K562 (cell line): Measurements from ENCODE around the gene MEF2D. TPM values are rescaled to one million over a fixed set of nuclear protein-coding genes. Genes with fewer than 3 reads are reported as not detected.
A peak's percentile ranks its signal among the peaks of the same experiment; 100 is the strongest.

Source experiments
- ATAC-seq: fragments of 200-7000 bp; cut with Tn5 transposase; 3 replicates; pipeline ENCODE4 v1.9.1; 2020; ENCODE audit warnings: moderate library complexity
- BruUV-seq: library from RNA; stranded (reverse); fragments of 400-500 nt; replicated peaks from 2 replicates; lab custom pipeline; 2021; lab: Mats Ljungman, UMichigan
- CTCF ChIA-PET: fragments of 300-600 bp; formaldehyde crosslinking; extraction: SDS; loops from one replicate; lab custom pipeline; 2021; ENCODE audit warnings: low intra/inter-chr PET ratio; lab: Yijun Ruan, JAX
- POLR2A ChIA-PET: fragments of 300-600, 350-650 bp; sonication (Branson Sonifier 250); formaldehyde crosslinking; extraction: SDS; loops from one replicate; lab custom pipeline; 2021; ENCODE audit warnings: antibody characterized with exemption, inconsistent platforms; lab: Yijun Ruan, JAX
- DNase-seq, 4 experiments: peaks; one replicate each; pipeline versions ENCODE4 v3.0.0 to v3.0.0-alpha.2; 2011 to 2018; ENCODE audit warnings: low spot score in 3 of 4, mixed read lengths in 3 of 4; ENCODE audit errors: extremely low read depth in 1 of 4
- FAIRE-seq: peaks from 2 replicates; lab custom pipeline; 2011; peaks lifted over from hg19 to GRCh38; lab: Jason Lieb, UNC
- H2AFZ ChIP-seq: 2 replicates; pipeline ENCODE4 v1.6.0; 2011; ENCODE audit warnings: low read depth, low read length, control low read depth, inconsistent platforms
- H3K27ac ChIP-seq: fragments of 200-600 bp; 3 replicates; pipeline ENCODE4 v1.8.0; 2011; ENCODE audit warnings: low read depth, mild to moderate bottlenecking, control low read depth, inconsistent platforms, low read length, moderate library complexity, mixed read lengths; ENCODE audit errors: extremely low read depth
- H3K27me3 ChIP-seq, 2 experiments: fragments of 300-600 bp in 1 of 2; 2 replicates in 1 of 2; 3 replicates in 1 of 2; pipeline versions ENCODE4 v1.6.0 to v1.8.0; 2011; ENCODE audit warnings: inconsistent platforms in 2 of 2, low read length in 2 of 2, mild to moderate bottlenecking in 1 of 2, mixed read lengths in 1 of 2, moderate library complexity in 1 of 2; ENCODE audit not compliant: control insufficient read depth in 2 of 2, insufficient read depth in 2 of 2
- H3K36me3 ChIP-seq: fragments of 300-600 bp; 3 replicates; pipeline ENCODE4 v1.8.0; 2011; ENCODE audit warnings: mild to moderate bottlenecking, low read length, inconsistent platforms; ENCODE audit not compliant: control insufficient read depth, insufficient read depth
- H3K4me1 ChIP-seq, 2 experiments: fragments of 200-600 bp in 1 of 2; replicated peaks in 1 of 2; 2 replicates in 1 of 2; 3 replicates in 1 of 2; pipeline versions ENCODE4 v1.5.1 to v1.8.0; 2011; ENCODE audit warnings: inconsistent platforms in 2 of 2, low read length in 2 of 2, mild to moderate bottlenecking in 1 of 2, mixed read lengths in 1 of 2, moderate library complexity in 1 of 2; ENCODE audit not compliant: control insufficient read depth in 2 of 2, insufficient read depth in 2 of 2
- H3K4me2 ChIP-seq: 2 replicates; pipeline ENCODE4 v1.6.1; 2011; ENCODE audit warnings: low read length, control low read depth, inconsistent platforms, mixed read lengths; ENCODE audit not compliant: insufficient read depth
- H3K4me3 ChIP-seq: fragments of 200-600 bp; sonication (generic), shearing (Covaris generic); 2 replicates; pipeline ENCODE4 v1.5.1; 2016; ENCODE audit warnings: control low read depth, inconsistent platforms
- H3K79me2 ChIP-seq: fragments of 200-600 bp; 3 replicates; pipeline ENCODE4 v1.8.0; 2011; ENCODE audit warnings: low read length, inconsistent platforms; ENCODE audit not compliant: control insufficient read depth, insufficient read depth
- H3K9ac ChIP-seq, 2 experiments: 2 replicates each; pipeline versions ENCODE4 v1.6.0 to v1.6.1; 2011; ENCODE audit warnings: low read depth in 2 of 2, low read length in 2 of 2, control low read depth in 1 of 2, inconsistent platforms in 1 of 2, mild to moderate bottlenecking in 1 of 2, mixed read lengths in 1 of 2; ENCODE audit not compliant: insufficient read depth in 1 of 2
- H3K9me1 ChIP-seq: one replicate; pipeline ENCODE4 v1.6.0; 2011; ENCODE audit warnings: inconsistent platforms, mild to moderate bottlenecking, low read length, moderate library complexity; ENCODE audit not compliant: control insufficient read depth, insufficient read depth
- H3K9me3 ChIP-seq: replicated peaks from 2 replicates; pipeline ENCODE4 v1.5.1; 2011; ENCODE audit warnings: low read depth, low read length, inconsistent platforms; ENCODE audit not compliant: control insufficient read depth, insufficient read depth
- H4K20me1 ChIP-seq: replicated peaks from 2 replicates; pipeline ENCODE4 v1.6.1; 2011; ENCODE audit warnings: low read length, inconsistent platforms, mixed read lengths; ENCODE audit not compliant: control insufficient read depth, insufficient read depth
- CTBP1 ChIP-seq: fragments of 450-650 bp; IDR thresholded peaks from 2 replicates; pipeline ENCODE4 v1.6.1; 2016; ENCODE audit warnings: borderline replicate concordance
- CTCF ChIP-seq, 3 experiments: IDR thresholded peaks in 2 of 3; conservative IDR thresholded peaks in 1 of 3; 2 replicates each; pipeline ENCODE4 v1.5.1; 2011 to 2012; ENCODE audit warnings: low read length in 3 of 3, mild to moderate bottlenecking in 3 of 3, control low read depth in 2 of 3, improper control_type of control experiment in 1 of 3, inconsistent platforms in 1 of 3, low read depth in 1 of 3, mixed read lengths in 1 of 3, moderate library complexity in 1 of 3; ENCODE audit not compliant: insufficient read depth in 2 of 3
- CTCFL ChIP-seq: IDR thresholded peaks from 2 replicates; pipeline ENCODE4 v1.6.1; 2011; ENCODE audit warnings: borderline replicate concordance, low read depth, mild to moderate bottlenecking, moderate library complexity, low read length; ENCODE audit not compliant: insufficient read depth, poor library complexity, severe bottlenecking
- ELF1 ChIP-seq: fragments of 200-800 bp; sonication (Bioruptor generic); IDR thresholded peaks from 2 replicates; pipeline ENCODE4 v1.6.1; 2016; ENCODE audit warnings: missing genetic modification characterization, missing compliant biosample characterization
- ERF ChIP-seq: fragments of 450-650 bp; formaldehyde crosslinking; IDR thresholded peaks from 2 replicates; pipeline ENCODE4 v1.4.0; 2020; ENCODE audit warnings: mild to moderate bottlenecking, mixed read lengths
- FOXO4 ChIP-seq: fragments of 450-650 bp; formaldehyde crosslinking; IDR thresholded peaks from 2 replicates; pipeline ENCODE4 v1.4.0; 2020; ENCODE audit warnings: mild to moderate bottlenecking, moderate library complexity
- MBD2 ChIP-seq: sonication (generic); IDR thresholded peaks from 2 replicates; pipeline ENCODE4 v1.6.1; 2016; ENCODE audit warnings: low read depth, borderline replicate concordance
- RAD21 ChIP-seq, 2 experiments: fragments of 250-450 bp in 1 of 2; fragments of 450-650 bp in 1 of 2; sonication (Bioruptor Pico) in 1 of 2; formaldehyde crosslinking in 1 of 2; IDR thresholded peaks in 1 of 2; conservative IDR thresholded peaks in 1 of 2; 2 replicates each; pipeline versions ENCODE4 v1.4.0 to v1.8.0; 2020 to 2022; ENCODE audit warnings: mild to moderate bottlenecking in 2 of 2, moderate library complexity in 1 of 2
- SMAD2 ChIP-seq: fragments of 150-350 bp; IDR thresholded peaks from 2 replicates; pipeline ENCODE4 v1.6.1; 2014; ENCODE audit warnings: low read depth, mild to moderate bottlenecking, low read length
- ZNF175 ChIP-seq: fragments of 200-800 bp; sonication (Bioruptor generic); IDR thresholded peaks from 2 replicates; pipeline ENCODE4 v1.6.1; 2016; ENCODE audit warnings: low read depth, mild to moderate bottlenecking, missing genetic modification characterization, missing compliant biosample characterization
- ZNF512 ChIP-seq: IDR thresholded peaks from 2 replicates; pipeline ENCODE4 v1.6.1; 2016; ENCODE audit warnings: missing genetic modification characterization, missing compliant biosample characterization
- WGBS: fragments of 100-300 bp; shearing (Covaris generic); methylation state at CpG from one replicate; pipeline ENCODE4 v1.1.6; 2016; ENCODE audit warnings: low coverage, mixed read lengths; ENCODE audit not compliant: insufficient coverage; ENCODE audit errors: missing lambda C conversion rate; 5-methylcytosine and 5-hydroxymethylcytosine counted together
- in situ Hi-C: fragments of 300-500 bp; cut with MboI; formaldehyde crosslinking; loops from 4 replicates; pipeline ENCODE4 v1.15.0; 2018; ENCODE audit warnings: inconsistent platforms, mixed read lengths
- intact Hi-C: fragments of 100-400 bp; cut with micrococcal nuclease; formaldehyde crosslinking; loops from 2 replicates; pipeline ENCODE4 v1.14.2; 2022
- polyA plus RNA-seq, 8 experiments: library from polyadenylated mRNA; depleted of rRNA in 4 of 8; stranded (reverse) in 5 of 8; unstranded in 3 of 8; fragments of >200 nt; fragmentation: Nextera tagmentation in 2 of 8; fragmentation: Illumina TruSeq in 1 of 8; extraction: Ambion mirVana in 2 of 8; extraction: Trizol in 1 of 8; gene quantifications; 2 replicates each; pipeline versions ENCODE4 v1.2.1 to v1.2.3, GENCODE V29; 2011 to 2014; ENCODE audit warnings: inconsistent platforms in 1 of 8, missing spikeins in 1 of 8
- total RNA-seq, 7 experiments: library from RNA; depleted of rRNA in 6 of 7; stranded (reverse); fragments of >200 nt in 6 of 7; fragmentation: Illumina TruSeq in 2 of 7; extraction: Trizol in 2 of 7; gene quantifications; 2 replicates each; pipeline versions ENCODE4 v1.2.1 to v1.2.3, GENCODE V29; 2011 to 2021; ENCODE audit warnings: low replicate concordance in 1 of 7

The MEF2D gene
- total and polyA plus RNA-seq, 9 of the 15 experiments (the other 6 are each of a cell fraction or from before 2014, with no cell fraction given), result 0.10 to 19.5 (median 2.6) TPM

- CTCF ChIA-PET, result interaction anchor here (0.6 to 0.8 kb wide), 4 partner anchors 59 to 157 kb away, joined by 3 to 4 read pairs (median 3); partner anchors contain the start of gene GPATCH4
- intact Hi-C loops, result no loop called here
- in situ Hi-C loops, result no loop called here
Measured at GRCh38 chr1:156451505-156452160, 48.9 kb downstream of the MEF2D start.

More at GRCh38 chr1:156451505-156452160, 48.9 kb downstream of the MEF2D start:
- 16% methylated on average over 5 of the region's 5 CpGs for WGBS
- FAIRE-seq (no peak), ATAC-seq (no peak), DNase-seq (no peak)
- H3K9me3 ChIP-seq, result no peaks in the 10 kb centered on the region
- H2AFZ ChIP-seq, result no peak overlapping the region; the same call in 1 of the 2 replicates
- no peak overlapping the region for H3K9ac ChIP-seq
- no peak overlapping the region for H3K27ac ChIP-seq
- H3K4me1 ChIP-seq, result peaks cover 2 to 10% of the 10 kb centered on the region in 2 experiments; a peak in 3 of 5 replicates
- no peak overlapping the region for H3K4me2 ChIP-seq
- peak; percentile 27 to 43 (median 34); a peak in 4 of 6 replicates for TF ChIP-seq CTCF (IDR thresholded peaks at IDR 0.05 in 2 of 3, conservative IDR thresholded peaks at IDR 0.05 in 1 of 3; ENCODE audit: insufficient read depth in 2 of 3, low read depth in 1 of 3, low read length in 3 of 3)
- TF ChIP-seq MBD2, result no peak
- no peak for TF ChIP-seq ZNF512 (tag)
- peak; percentile 54; the same call in 1 of the 2 replicates for TF ChIP-seq ELF1 (tag)
- TF ChIP-seq FOXO4 (CRISPR knock-in tag), result no peak
- TF ChIP-seq CTCFL, result peak; percentile 40
- TF ChIP-seq RAD21 (CRISPR knock-in tag; conservative IDR thresholded peaks at IDR 0.05 in 1 of 2, IDR thresholded peaks at IDR 0.05 in 1 of 2), result peak in 1 of 2 experiments; percentile 27; a peak in 1 of 4 replicates
- TF ChIP-seq ERF (CRISPR knock-in tag), result no peak
- TF ChIP-seq ZNF175 (CRISPR knock-in tag), result no peak
- TF ChIP-seq CTBP1, result 0 out of 2 replicates have a peak, but pooled peaks have one; percentile 18
- no peak for TF ChIP-seq SMAD2
- POLR2A ChIA-PET, result interaction anchor here (1.2 kb wide), 1 partner anchor 104 kb away, joined by 3 read pairs; no protein-coding TSS in a partner anchor
- no peak overlapping the region for H3K4me3 ChIP-seq
- peaks cover 8 to 20% of the 10 kb centered on the region in 2 experiments; a peak in 4 of 5 replicates for H3K27me3 ChIP-seq
- BruUV-seq, result no TSS peak
- no peaks in the 10 kb centered on the region for H3K36me3 ChIP-seq
- H4K20me1 ChIP-seq, result no peaks in the 10 kb centered on the region
- no peaks in the 10 kb centered on the region for H3K9me1 ChIP-seq
- H3K79me2 ChIP-seq, result no peaks in the 10 kb centered on the region
